ENCODE data around the gene JARID2.
"Not testable (repeated sequence)": the region's sequence is repeated elsewhere in the genome, so short reads cannot be mapped to it uniquely, and the experiment has no call there.

The JARID2 gene

GRCh38 chr6:15287670-15288375 lies 42.0 kb downstream of the JARID2 start:
- DNase-seq, result no peak

GRCh38 chr6:15288856-15289255 lies 43.0 kb downstream of the JARID2 start:
- DNase-seq, result no peak

- not testable (repeated sequence) for DNase-seq
Observed at GRCh38 chr6:15289456-15289855, 43.6 kb downstream of the JARID2 start.

- no peak for DNase-seq
Observed at GRCh38 chr6:15290067-15290680, 44.3 kb downstream of the JARID2 start.

GRCh38 chr6:15290962-15291704 lies 45.3 kb downstream of the JARID2 start:
- no peak for DNase-seq

GRCh38 chr6:15292721-15293302 lies 46.9 kb downstream of the JARID2 start:
- no peak for DNase-seq

- DNase-seq, result peak in 8 of 56 donors; percentile 6 to 38 (median 22)
Observed at GRCh38 chr6:15293674-15294073, 47.8 kb downstream of the JARID2 start.

GRCh38 chr6:15294504-15294903 lies 48.6 kb downstream of the JARID2 start:
- no peak for DNase-seq

- DNase-seq, result no peak
Observed at GRCh38 chr6:15296249-15296648, 50.4 kb downstream of the JARID2 start.

GRCh38 chr6:15296735-15297134 lies 50.9 kb downstream of the JARID2 start:
- DNase-seq, result no peak

- DNase-seq, result not testable (repeated sequence)
Observed at GRCh38 chr6:15297167-15297566, 51.3 kb downstream of the JARID2 start.

GRCh38 chr6:15297895-15298590 lies 52.2 kb downstream of the JARID2 start:
- no peak for DNase-seq

- DNase-seq, result peak in 10 of 56 donors; percentile 7 to 38 (median 16)
Observed at GRCh38 chr6:15299430-15300131, 53.7 kb downstream of the JARID2 start.

- DNase-seq, result no peak
Observed at GRCh38 chr6:15301179-15302006, 55.5 kb downstream of the JARID2 start.

GRCh38 chr6:15303162-15303919 lies 57.5 kb downstream of the JARID2 start:
- DNase-seq, result no peak

- no peak for DNase-seq
Observed at GRCh38 chr6:15303920-15304291, 58.0 kb downstream of the JARID2 start.

GRCh38 chr6:15304337-15305042 lies 58.6 kb downstream of the JARID2 start:
- no peak for DNase-seq

- no peak for DNase-seq
Observed at GRCh38 chr6:15305496-15305895, 59.6 kb downstream of the JARID2 start.

All from amygdala (tissue), 56 donors.